Activated T-helper 2 cell treated with anti-CD3 and anti-CD28 coated beads, Interferon-gamma antibody, Interleukin-2, Interleukin-4, amounts not matched to agents 10 μg/mL and 5 μg/mL and 100 μg/mL, durations not matched to agents 14 hours and 24 hours and 36 hours (primary cell): ENCODE data around the gene CSTPP1. TPM values are rescaled to one million over a fixed set of nuclear protein-coding genes. Genes with fewer than 3 reads are reported as not detected.

Source experiments
- DNase-seq: peaks from one replicate; pipeline ENCODE4 v3.0.0; 2021; ENCODE audit warnings: low spot score
- H3K27ac Mint-ChIP-seq: one replicate; pipeline ENCODE4 v1.8.0; 2021; ENCODE audit warnings: mixed read lengths
- H3K27me3 Mint-ChIP-seq: one replicate; pipeline ENCODE4 v1.8.0; 2021; ENCODE audit warnings: low read depth, mixed read lengths
- H3K36me3 Mint-ChIP-seq: one replicate; pipeline ENCODE4 v1.8.0; 2021; ENCODE audit warnings: low read depth, mixed read lengths
- H3K4me1 Mint-ChIP-seq: one replicate; pipeline ENCODE4 v1.8.0; 2021; ENCODE audit warnings: low read depth, mixed read lengths
- H3K4me3 Mint-ChIP-seq: one replicate; pipeline ENCODE4 v1.8.0; 2021; ENCODE audit warnings: low read depth, mild to moderate bottlenecking, moderate library complexity, mixed read lengths
- H3K9me3 Mint-ChIP-seq: one replicate; pipeline ENCODE4 v1.8.0; 2021; ENCODE audit warnings: mixed read lengths
- intact Hi-C: fragments of 100-400 bp; cut with micrococcal nuclease; formaldehyde crosslinking; loops from one replicate; pipeline ENCODE4 v1.15.1; 2023
- total RNA-seq: library from RNA; stranded (reverse); gene quantifications from 2 replicates; pipeline ENCODE4 v1.2.3, GENCODE V29; 2022

The CSTPP1 gene
- total RNA-seq, 1 donor from 2014 or later = 17.8 TPM

DNA sequence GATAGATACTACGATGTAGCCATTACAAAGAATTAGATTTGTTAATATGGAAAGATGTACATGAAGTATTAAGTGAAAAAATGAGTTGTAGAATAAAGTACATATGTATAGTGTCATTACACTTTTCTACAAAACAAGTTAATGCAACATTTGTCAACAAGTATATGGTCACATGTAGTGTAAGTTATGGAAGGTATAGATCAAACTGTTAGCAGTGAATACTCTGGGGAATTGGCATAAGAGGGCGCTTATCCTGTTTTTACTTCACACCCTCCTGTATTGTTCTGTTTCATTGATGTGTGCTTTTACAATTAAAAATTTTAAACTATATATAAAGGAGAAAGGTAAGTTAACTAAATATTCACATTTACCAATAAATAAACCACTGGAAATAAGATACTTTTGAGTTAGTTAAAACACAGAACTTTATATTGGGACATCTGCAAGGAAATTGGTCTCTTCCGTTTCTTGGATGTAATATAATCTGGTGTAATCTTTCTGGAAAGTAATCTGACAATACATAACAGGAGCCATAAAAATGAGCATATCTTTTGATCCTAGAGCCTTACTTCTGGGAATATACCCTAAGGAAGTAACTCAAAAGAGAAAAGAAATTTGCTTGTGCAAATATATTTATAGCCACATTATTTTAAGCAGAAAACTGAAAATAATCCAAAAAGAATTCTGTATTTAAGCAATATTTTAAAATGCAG, 34.5 kb downstream of the CSTPP1 start:
- DNase-seq = no peak
- Mint-ChIP-seq H3K9me3 (no peaks in the 10 kb centered on the region), H3K27ac (no peak overlapping the region), H3K36me3 (no peaks in the 10 kb centered on the region), H3K4me3 (no peak overlapping the region), H3K27me3 (no peaks in the 10 kb centered on the region), H3K4me1 (peaks cover 5% of the 10 kb centered on the region)
- intact Hi-C loops = no loop called here

DNA sequence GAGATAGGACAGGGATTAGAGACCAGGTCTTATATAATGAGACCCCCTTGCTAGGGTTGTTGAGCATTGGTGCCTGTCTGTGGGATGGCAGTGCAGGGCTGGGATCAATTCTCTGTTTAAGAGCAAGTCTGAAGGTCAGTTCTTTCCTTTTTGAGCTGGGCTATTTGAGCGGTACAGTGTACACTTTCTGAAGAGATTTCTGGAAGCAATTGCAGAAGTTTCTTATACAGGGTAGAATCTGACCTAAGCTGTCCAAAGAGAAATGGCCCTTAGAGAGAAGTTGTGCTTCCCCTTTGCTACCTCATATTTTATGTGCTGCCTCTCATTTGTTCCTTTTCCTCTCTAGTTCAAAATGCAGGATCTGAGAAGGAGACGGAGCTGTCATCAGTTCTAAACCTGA, 35.8 kb downstream of the CSTPP1 start:
- H3K27me3 Mint-ChIP-seq = no peaks in the 10 kb centered on the region
- no peak overlapping the region for H3K27ac Mint-ChIP-seq
- intact Hi-C loops = no loop called here
- H3K4me1 Mint-ChIP-seq = peaks cover 5% of the 10 kb centered on the region
- no peaks in the 10 kb centered on the region for H3K9me3 Mint-ChIP-seq
- H3K4me3 Mint-ChIP-seq = no peak overlapping the region
- no peak for DNase-seq
- H3K36me3 Mint-ChIP-seq = no peaks in the 10 kb centered on the region

DNA sequence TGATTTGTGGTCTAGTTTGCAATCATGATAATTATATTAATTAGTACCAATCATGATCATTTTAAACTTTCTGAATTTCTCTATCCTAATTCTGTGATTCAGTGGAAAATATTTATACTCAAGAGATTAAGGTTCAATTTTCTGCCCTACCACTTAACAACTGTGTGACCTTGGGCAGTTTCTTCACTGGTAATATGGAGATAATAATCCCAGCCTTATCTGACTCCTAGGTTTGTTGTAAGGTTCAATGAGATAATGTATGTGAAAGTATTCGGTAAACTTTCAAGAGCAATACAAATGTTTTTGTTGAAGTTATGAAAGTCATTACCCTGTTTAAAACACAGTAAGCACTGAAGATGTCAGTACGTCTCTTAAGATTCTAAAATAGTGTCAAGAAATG, 36.3 kb downstream of the CSTPP1 start:
- peaks cover 5% of the 10 kb centered on the region for H3K4me1 Mint-ChIP-seq
- no peaks in the 10 kb centered on the region for H3K27me3 Mint-ChIP-seq
- no peaks in the 10 kb centered on the region for H3K36me3 Mint-ChIP-seq
- H3K27ac Mint-ChIP-seq = no peak overlapping the region
- no peaks in the 10 kb centered on the region for H3K9me3 Mint-ChIP-seq
- intact Hi-C loops = no loop called here
- no peak overlapping the region for H3K4me3 Mint-ChIP-seq
- no peak for DNase-seq

DNA sequence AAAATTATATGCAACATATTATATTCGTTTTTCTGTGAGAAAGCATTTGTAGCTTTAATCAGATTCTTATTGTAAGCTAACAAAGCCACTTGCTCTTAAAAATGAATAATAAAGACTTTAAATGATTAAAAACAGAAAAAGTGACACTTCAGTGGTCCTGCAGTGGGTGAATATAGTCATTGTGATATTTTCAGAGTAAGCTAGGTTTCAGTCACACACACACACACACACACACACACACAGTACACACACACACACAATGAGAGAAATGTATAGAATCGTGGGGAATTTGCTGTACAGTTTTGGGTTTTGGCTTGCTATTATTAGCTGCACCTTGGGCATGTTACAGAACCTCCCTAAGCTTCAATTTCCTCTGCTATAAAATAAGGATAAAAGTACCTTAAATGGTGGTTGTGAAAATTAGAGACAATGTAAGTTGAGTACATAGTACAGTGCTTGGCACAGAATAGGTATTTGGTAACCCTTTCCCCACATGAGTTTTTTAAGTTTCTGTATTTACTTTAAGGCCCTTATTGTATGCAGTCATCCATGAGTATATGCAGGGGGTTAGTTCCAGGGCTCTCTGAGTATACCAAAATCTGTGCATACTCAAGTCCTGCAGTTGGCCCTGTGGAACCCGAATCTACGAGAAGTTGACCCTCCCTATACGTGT, 39.8 kb downstream of the CSTPP1 start:
- intact Hi-C loops = no loop called here
- no peak for DNase-seq
- Mint-ChIP-seq H3K4me3 (no peak overlapping the region), H3K27me3 (no peaks in the 10 kb centered on the region), H3K36me3 (no peaks in the 10 kb centered on the region), H3K27ac (no peak overlapping the region), H3K9me3 (no peaks in the 10 kb centered on the region), H3K4me1 (peaks cover 8% of the 10 kb centered on the region)

DNA sequence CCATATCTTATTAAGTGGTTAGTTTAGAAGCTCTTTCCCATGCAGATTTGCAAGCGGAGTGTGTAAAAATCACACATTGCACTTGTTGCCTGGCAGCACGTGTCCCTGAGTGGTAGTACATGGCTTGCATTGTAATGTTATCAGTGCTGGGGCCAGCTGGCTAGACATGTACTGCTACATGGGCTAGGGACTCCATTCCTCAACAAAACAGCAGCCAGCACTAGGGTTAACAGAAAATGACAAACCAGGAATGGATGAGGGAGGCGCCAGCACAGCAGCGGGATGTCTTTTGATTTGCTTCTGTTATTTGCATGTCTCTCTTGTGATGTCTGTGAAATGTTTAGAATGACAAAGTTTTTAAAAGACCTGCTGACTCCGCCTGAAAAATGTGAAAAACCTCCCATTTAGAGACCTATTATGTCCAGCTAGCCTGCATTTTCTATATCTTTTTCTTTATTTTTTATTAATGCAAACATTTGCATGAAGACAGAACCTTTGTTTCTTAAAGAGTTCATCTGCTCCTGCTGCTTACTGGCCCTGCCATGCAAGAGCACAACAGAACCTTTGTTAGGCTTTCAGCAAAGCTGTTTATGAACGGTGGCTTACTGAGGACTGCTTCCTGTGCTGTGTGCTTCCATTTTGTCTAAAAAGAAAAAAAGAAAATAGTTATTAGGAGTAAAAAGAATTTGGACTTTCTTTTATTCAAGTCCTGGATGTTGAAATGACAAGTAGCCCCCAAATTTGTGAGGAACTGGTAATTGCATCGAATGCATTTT, 40.7 kb downstream of the CSTPP1 start:
- peaks cover 13% of the 10 kb centered on the region for H3K4me1 Mint-ChIP-seq
- DNase-seq = no peak
- intact Hi-C loops = no loop called here
- no peak overlapping the region for H3K4me3 Mint-ChIP-seq
- no peaks in the 10 kb centered on the region for H3K9me3 Mint-ChIP-seq
- no peaks in the 10 kb centered on the region for H3K36me3 Mint-ChIP-seq
- H3K27me3 Mint-ChIP-seq = no peaks in the 10 kb centered on the region
- H3K27ac Mint-ChIP-seq = no peak overlapping the region

DNA sequence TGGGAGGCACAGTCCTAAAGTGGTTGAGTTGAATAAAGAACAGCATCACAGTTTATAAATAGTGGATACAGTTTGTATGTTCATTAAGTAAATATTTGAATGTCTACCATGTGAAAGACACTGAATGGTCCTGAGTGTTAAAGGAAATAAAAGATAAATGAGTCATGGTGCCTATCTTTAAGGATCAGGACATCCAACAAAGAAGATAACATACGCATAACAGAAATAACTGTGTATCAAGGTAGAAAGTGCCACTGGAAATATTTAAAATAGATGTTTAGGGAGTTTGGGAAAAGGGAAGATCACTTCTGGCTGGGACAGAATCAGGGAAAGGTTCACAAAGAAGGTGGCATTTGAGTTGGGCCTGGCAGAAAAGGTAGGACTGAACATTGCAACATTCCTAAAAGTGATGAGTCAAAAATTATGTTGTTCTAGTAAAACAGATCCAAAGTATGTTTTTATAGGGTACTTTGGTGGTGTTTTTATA, 41.5 kb downstream of the CSTPP1 start:
- Mint-ChIP-seq H3K36me3 (no peaks in the 10 kb centered on the region), H3K27me3 (no peaks in the 10 kb centered on the region), H3K4me3 (no peak overlapping the region), H3K27ac (no peak overlapping the region), H3K9me3 (no peaks in the 10 kb centered on the region), H3K4me1 (peaks cover 13% of the 10 kb centered on the region)
- no peak for DNase-seq
- intact Hi-C loops = no loop called here

DNA sequence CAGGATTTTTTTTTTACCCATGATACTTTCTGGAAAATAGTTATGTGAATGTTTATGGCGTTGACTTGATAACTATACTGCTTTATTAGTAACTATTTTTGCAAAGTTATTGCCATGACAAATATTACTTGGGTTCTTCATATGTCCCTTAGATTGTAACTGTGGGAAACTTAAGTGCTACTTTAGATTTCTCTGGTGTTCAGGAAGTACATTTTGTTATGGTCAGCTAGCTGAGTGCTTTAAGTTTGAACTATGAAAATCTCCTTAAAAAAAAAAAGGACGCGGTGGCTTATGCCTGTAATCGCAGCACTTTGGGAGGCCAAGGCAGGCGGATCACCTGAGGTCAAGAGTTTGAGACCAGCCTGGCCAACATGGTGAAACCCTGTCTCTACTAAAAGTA, 42.8 kb downstream of the CSTPP1 start:
- Mint-ChIP-seq H3K4me3 (no peak overlapping the region), H3K4me1 (peaks cover 13% of the 10 kb centered on the region), H3K27me3 (peaks cover 2% of the 10 kb centered on the region), H3K9me3 (no peaks in the 10 kb centered on the region), H3K27ac (no peak overlapping the region), H3K36me3 (no peaks in the 10 kb centered on the region)
- DNase-seq = no peak
- intact Hi-C loops = no loop called here

DNA sequence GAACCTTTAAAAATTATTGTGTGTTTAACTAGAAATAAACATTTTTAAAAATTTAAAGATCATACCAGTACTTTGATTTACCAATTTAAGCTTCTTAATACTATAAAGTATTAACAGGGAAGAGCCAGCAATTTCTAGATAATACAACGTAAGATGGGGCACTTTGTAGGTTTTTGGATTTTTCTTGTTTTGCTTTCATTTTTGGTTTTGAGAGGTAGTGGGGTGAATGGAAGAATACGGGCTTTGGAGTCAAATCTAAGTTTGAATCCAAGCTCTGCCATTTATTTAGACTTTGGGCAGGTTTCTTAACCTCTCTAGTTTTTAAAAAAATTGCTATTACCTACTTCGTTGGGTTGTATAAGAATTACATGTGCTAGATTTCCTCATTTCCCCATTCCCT, 44.9 kb downstream of the CSTPP1 start:
- Mint-ChIP-seq H3K36me3 (no peaks in the 10 kb centered on the region), H3K27me3 (peaks cover 2% of the 10 kb centered on the region), H3K4me3 (no peak overlapping the region), H3K27ac (no peak overlapping the region), H3K9me3 (no peaks in the 10 kb centered on the region), H3K4me1 (peaks cover 7% of the 10 kb centered on the region)
- no peak for DNase-seq
- intact Hi-C loops = no loop called here

DNA sequence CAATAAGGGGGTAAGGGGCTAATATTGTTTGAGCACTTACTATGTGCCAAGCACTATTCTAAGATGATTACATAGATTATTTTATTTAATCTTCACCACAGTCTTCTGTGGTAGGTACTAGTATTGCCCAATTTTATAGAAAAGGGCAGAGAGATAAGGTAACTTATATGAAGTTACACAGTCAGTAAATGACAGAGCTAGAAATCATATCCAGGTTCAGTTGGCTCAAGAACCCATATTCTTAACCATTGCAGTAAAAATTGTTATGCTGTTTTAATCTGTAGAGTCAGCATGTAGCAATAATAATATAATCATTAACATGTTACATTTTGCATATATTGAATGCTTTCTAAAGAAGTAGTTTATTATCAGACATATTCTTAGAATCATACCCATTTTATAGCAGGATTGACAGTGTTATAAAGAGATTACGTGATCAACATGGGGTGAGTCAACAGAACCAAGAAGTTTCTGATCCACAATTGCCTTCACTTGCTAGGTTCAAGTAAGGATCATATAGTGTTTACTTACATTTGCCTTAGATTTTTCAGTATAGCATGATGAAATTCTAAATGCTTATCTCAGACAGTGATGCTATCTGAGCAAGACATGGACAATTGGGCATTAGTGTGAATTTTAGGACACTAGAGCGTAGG, 46.4 kb downstream of the CSTPP1 start:
- Mint-ChIP-seq H3K36me3 (peaks cover 3% of the 10 kb centered on the region), H3K4me3 (no peak overlapping the region), H3K9me3 (no peaks in the 10 kb centered on the region), H3K27me3 (peaks cover 2% of the 10 kb centered on the region), H3K4me1 (peaks cover 7% of the 10 kb centered on the region), H3K27ac (no peak overlapping the region)
- DNase-seq = no peak
- intact Hi-C loops = no loop called here

DNA sequence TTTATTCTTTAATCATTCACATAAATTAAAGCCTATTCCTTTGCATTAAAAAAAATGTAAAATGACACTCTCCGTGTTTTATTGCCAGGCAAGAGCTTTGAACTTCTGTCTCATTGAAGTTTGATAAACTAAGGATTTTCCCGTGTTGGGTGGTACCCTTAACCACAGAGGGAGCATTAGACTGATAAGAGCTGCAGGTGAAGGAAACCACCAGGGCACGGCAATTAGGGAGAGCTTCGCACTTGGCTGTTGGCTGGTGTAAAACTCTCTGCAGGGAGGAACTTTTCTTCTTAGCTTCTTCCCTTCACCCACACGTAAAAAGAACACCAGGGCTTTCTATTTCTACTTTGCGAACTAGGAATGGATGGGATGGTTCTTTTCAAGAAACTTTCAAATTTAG, 47.0 kb downstream of the CSTPP1 start:
- Mint-ChIP-seq H3K27ac (no peak overlapping the region), H3K4me3 (no peak overlapping the region), H3K4me1 (peaks cover 5% of the 10 kb centered on the region), H3K9me3 (no peaks in the 10 kb centered on the region), H3K36me3 (peaks cover 6% of the 10 kb centered on the region), H3K27me3 (peaks cover 2% of the 10 kb centered on the region)
- intact Hi-C loops = no loop called here
- no peak for DNase-seq

DNA sequence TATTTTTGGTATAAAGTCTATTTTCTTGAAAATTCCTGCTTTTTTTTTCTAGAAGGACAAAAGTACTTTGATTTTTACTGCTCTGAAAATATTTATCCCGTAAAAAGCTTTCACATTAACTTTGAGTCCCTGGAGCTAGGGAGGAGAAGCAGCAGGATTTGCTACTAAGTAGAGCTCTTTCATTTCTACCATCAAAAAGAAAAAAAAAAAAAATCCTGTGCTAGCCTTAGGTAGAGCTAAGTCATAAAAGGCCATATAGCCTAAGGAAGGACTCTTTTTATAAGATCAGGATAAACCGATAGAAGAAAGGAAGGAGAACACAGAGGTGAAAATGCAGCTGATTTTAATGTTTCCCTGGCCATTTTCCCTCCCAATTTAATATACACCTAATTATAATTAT, 48.0 kb downstream of the CSTPP1 start:
- no peak overlapping the region for H3K27ac Mint-ChIP-seq
- no peak for DNase-seq
- intact Hi-C loops = no loop called here
- peaks cover 5% of the 10 kb centered on the region for H3K4me1 Mint-ChIP-seq
- peaks cover 2% of the 10 kb centered on the region for H3K27me3 Mint-ChIP-seq
- H3K9me3 Mint-ChIP-seq = no peaks in the 10 kb centered on the region
- H3K36me3 Mint-ChIP-seq = peaks cover 7% of the 10 kb centered on the region
- no peak overlapping the region for H3K4me3 Mint-ChIP-seq

DNA sequence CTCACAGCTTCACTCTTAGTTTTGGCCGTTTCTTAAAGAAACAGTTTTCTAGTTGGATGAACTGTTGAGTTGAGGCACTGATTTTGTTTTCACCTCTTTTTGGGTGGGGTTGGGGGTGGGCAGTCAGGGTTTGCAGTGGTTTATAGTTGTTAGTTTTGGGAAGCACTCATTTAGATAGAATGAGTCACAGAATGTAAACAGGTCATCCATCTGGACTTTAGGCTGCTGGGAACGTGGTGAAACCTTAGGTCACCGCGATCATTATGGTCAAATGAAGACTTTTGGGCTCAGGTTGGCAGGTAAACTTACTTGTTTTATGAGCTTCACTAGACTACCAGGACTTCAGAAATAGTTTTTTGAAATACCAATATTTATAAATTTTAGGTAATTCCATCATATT, 48.4 kb downstream of the CSTPP1 start:
- Mint-ChIP-seq H3K27me3 (peaks cover 2% of the 10 kb centered on the region), H3K4me1 (peaks cover 5% of the 10 kb centered on the region), H3K36me3 (peaks cover 11% of the 10 kb centered on the region), H3K27ac (no peak overlapping the region), H3K9me3 (no peaks in the 10 kb centered on the region), H3K4me3 (no peak overlapping the region)
- no peak for DNase-seq
- intact Hi-C loops = no loop called here
